Glomerular visceral epithelial cell (primary cell): ENCODE measurements around the gene MPDZ.

Experiments
- DNase-seq: peaks from one replicate; pipeline ENCODE4 v3.0.0-alpha.2; 2016; ENCODE audit errors: extremely low spot score

Gene MPDZ

DNA sequence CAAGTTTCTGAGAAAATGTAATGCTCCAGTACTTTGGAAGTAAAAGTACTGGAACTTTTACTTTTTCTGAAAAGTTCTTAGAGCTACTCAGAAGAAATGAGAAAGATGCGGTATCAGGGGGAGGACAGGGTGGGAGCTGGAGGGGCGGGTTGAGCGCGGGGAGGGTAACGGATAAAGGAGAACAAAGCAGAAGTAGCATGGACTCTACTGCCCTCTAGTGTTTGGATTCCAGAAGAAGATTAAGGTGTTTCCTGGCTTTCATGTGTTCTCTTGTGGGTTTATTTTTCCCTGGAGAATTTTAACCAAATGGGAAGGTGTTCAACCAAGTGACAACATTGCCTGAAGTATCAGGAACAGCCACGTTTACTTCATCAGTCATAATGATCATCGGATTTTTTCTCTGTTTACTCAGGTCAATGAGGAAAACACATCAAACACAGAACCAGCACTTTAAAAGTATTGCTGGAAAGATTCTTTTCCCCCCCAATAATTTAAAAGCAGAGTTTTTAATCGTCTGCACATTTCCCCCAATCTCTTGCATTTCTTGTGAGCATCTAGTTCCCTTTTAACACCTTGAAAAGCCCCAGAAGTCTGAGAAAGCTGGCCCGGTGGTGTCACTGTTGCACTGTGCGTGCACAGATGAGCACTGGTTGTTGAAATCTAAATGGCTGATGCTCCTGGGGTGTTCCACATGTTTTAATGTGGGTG lies 190.6 kb downstream of the MPDZ start:
- peak; percentile 53 for DNase-seq

DNA sequence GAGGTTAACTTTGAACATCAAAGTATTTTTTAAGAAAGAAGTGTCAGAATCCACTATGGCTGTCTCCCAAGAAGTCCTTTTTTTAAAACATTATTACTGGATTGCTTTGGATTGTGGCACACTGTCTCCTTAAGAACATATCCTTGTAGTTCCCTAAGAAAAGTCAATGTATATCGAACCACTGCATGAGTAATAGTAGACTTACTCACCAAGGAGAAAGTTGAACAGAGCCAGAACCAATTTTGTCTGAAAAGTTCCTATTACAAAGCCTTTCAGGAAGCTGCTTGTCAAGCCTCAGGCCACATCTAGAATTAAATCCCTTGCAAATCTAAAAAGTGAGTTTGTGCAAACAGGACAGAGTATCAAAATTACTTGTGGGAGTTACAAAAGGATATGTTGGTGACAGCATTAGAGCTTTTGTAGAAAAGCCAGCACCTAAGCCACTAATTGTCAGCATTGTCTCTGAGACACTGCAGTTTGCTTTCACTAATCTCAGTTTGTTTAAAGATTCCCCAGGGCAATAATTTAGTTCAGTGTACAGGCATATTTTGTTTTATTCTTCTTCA lies 195.4 kb downstream of the MPDZ start:
- no peak for DNase-seq

DNA sequence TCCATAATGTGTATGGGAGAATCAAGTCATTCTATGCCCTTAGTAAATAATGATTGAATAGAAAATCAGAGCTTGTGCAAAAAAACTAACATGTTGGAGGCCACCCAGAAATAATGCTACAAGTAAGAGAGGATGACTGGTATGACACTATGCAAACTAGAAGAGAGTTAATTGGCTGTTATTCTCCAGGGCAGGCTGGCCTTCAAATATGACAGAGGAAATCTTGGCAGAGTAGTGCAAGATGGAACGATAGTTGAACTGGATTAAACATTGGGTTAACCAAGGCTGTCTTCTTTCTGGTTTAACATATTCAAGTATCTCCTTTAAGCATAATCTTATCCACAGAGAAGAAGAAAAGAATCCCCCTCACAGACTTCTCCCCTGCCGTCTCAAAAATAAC lies 196.1 kb downstream of the MPDZ start:
- no peak for DNase-seq

DNA sequence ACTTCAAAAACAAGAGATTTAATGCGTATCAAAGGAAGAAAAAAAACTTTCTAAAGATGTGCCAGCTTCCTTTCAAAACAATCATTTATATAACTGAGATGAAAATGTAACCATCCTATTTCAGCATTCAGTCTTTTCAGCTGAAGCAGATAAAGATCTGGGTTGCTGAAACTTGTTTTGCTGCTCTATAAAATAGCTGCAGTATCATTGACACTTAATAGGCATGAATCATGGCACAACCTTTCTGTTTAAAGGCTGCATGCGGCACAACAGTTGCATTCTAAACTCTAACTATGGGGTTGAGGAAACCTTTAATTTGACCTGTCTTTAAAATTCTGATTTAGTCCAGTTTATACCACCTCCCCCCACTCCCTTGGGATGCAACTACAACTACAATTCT lies 196.7 kb downstream of the MPDZ start:
- DNase-seq: no peak

DNA sequence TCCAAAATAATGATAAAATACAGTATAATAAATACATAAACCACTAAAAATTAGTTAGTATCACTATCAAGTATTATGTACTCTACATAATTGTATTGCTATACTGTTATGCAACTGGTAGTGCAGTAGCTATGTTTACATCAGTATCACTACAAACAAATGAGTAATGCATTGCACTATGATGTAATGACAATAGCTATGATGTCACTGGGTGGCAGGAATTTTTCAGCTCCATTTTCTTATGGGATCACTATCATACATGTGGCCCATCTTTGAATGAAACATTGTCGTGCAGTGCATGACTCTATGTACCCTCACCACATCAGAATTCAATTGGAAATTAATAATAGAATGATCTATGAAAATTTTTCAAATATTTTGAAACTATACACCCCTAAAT lies 201.3 kb downstream of the MPDZ start:
- DNase-seq: no peak

DNA sequence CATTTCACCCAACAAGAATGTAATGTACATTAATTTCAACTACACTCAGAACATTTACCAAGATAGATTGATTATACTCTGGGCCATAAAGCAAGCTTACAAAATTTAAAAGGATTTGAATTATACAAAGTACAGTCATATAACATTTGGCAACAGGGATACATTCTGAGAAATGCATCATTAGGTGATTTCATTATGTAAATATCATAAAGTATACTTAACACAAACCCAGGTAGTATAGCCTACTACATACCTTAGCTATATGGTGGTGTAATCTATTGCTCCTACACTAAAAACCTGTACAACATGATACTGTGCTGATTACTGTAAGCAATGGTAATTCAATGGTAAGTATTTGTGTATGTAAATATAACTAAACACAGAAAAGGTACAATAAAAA lies 202.9 kb downstream of the MPDZ start:
- no peak for DNase-seq

DNA sequence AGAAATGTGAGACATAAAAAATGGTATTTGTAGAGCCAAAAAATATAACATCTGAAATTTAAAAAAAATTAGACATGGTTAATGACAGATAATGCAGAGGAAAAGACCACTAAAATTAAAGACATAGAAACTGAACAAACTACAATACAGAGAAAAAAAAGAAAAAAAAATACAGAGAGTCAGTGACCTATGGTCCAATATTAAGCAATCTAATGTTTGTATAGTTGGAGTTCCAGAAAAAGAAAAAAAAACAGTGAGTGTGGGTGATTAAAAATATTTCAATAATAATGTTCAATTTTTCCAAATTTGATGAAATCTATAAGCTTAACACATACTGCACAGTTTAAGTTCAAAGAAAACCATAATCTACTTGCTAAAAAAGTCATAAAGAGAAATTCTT lies 207.6 kb downstream of the MPDZ start:
- no peak for DNase-seq

DNA sequence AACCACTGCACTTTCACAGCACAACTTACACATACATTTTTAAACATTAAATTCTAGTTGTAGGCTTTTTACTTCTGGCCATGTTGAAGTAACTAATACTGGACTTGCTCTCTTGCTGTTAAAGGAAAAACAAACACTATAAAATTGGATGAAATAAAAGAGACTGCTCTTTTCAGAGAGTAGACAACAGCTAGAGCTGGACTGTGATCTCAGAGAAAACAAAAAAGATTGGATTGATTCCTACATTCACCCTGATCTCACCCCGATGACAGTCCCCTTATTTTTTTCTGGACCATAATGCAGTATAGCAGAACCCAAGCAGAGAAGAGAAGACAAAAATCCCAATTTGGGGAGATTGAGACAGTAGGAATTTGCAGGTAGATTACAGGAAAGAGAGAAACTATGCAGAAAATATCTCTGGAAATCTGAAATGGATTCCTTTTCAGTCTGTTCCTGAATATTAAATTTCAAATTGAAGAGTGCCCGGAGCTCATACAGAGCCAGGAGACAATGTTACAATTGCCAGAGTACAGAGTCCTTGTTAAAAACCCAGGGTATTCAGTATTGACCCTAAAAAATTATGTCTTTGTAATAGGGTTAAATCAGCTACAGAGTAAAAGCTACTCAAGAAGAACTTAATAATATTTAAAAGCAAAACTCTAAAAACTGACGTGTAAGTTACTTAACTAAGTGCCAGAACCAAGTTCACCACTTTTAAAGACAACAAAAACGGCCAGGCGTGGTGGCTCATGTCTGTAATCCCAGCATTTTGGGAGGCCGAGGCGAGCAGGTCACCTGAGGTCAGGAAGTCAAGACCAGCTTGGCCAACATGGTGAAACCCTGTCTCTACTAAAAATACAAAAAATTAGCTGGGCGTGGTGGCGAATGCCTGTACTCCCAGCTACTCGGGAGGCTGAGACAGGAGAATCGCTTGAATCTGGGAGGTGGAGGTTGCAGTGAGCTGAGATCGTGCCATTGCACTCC lies 208.6 kb downstream of the MPDZ start:
- no peak for DNase-seq

DNA sequence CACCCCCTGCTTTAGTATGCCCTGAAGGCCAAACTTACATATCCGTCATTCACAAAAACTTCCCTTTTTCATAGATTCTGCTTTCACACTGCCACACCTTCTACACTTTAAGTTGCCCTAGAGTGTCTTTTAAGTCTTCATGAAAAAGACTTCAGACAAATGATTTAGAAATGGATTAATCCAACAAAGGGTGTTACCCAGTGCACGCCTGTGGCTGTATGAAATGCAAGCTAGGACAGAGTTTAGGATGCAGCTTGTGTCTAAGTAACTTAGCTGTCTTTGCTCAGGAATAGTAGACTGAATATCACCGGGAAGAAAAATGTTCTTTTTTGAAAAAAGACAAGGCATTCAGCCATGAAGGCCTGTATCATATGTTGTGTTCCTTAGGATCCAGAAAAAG lies 210.0 kb downstream of the MPDZ start:
- no peak for DNase-seq

DNA sequence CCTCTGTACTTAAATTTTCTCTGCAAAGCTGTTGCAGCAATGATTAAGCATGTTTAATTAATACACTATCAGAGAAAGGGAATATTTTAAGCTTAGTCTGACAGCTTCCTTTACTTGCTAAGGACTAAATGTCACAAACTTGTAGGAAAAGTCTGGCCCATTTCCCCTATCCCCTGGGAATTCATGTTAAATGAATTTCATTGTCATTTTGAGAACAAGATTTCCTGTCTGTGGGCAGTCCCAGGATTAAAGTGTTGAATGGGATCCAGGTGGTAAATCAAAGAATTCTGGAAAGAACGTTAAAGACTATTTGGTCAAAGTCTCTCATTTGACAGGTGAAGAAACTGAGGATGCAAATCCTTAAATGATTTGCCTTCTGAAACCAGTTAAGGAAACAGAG lies 214.8 kb downstream of the MPDZ start:
- DNase-seq: no peak

DNA sequence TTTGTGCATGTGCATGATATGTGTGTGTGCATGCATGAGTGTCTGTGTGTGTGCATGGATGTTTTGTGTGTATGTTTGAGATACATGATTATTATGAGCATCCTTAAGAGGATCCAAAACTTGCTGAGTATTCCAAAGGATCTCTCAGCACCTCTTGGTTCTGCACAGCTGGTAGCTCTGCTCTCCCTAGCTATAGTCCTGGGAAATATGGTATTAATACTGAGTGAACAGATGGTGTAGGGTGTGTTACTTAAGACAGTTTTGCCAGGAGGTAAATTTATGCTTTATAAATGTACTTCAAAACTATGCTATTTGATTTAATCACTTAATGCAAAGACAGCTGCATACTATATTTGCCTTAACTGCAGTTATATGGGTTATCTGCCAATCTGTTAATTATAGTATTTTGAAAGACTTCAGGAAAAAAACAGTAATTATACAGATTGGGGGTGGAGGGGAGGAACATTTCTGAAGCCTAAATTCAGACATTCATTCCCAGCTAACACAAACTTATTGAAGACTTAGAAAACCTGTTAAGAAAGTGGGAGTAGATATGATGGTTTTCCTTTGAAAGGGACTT lies 215.5 kb downstream of the MPDZ start:
- DNase-seq: no peak

DNA sequence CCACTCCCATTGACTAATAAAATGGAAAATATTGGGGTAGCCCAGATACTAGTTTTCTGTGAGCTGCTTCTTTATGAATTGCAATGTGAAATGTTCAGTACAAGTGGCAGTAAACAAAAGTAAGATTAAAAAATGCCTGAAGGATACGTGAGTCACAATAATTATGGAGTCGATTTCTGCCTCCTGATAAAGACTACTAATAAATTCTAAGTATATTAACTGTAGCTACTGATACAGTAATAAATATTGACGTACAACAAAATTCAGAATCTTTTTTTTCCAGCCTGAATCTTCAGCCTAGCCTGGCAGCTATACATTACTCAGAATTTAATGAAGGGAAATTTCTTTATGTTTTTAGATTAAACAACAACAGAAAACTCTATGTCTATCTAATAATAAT lies 218.1 kb downstream of the MPDZ start:
- DNase-seq: no peak
